Neural cell (in vitro differentiated cells): ENCODE data around the gene NRG3. TPM values are rescaled to one million over a fixed set of nuclear protein-coding genes. Genes with fewer than 3 reads are reported as not detected.

ENCODE experiments used
- H2AFZ ChIP-seq: fragments of 200-600, 300-800 bp; sonication (generic), shearing (Covaris generic); 2 replicates; pipeline ENCODE4 v1.6.0; 2014; ENCODE audit warnings: low read depth, mild to moderate bottlenecking, antibody characterized with exemption, low read length, moderate library complexity
- H3F3A ChIP-seq: fragments of 200-600 bp; shearing (Covaris generic); 2 replicates; pipeline ENCODE4 v1.6.1; 2016; ENCODE audit warnings: mild to moderate bottlenecking, moderate library complexity, mixed read lengths, antibody characterized with exemption, low read length; ENCODE audit not compliant: insufficient read depth, poor library complexity, severe bottlenecking
- H3K27ac ChIP-seq: fragments of 200-600, 300-800 bp; sonication (generic), shearing (Covaris generic); 2 replicates; pipeline ENCODE4 v1.5.1; 2014; ENCODE audit warnings: mild to moderate bottlenecking, low read length, moderate library complexity
- H3K27me3 ChIP-seq: fragments of 300-800, 200-600 bp; sonication (generic), shearing (Covaris generic); 2 replicates; pipeline ENCODE4 v1.6.0; 2014; ENCODE audit warnings: mild to moderate bottlenecking, low read depth, low read length, moderate library complexity; ENCODE audit not compliant: insufficient read depth
- H3K36me3 ChIP-seq: fragments of 300-800, 200-600 bp; sonication (generic), shearing (Covaris generic); 2 replicates; pipeline ENCODE4 v1.5.1; 2014; ENCODE audit warnings: mild to moderate bottlenecking, antibody characterized with exemption, low read length, moderate library complexity; ENCODE audit not compliant: insufficient read depth
- H3K4me2 ChIP-seq: fragments of 300-800, 200-600 bp; sonication (generic), shearing (Covaris generic); 2 replicates; pipeline ENCODE4 v1.6.0; 2014; ENCODE audit warnings: mild to moderate bottlenecking, low read length
- H3K4me3 ChIP-seq: fragments of 300-800, 200-600 bp; sonication (generic), shearing (Covaris generic); 2 replicates; pipeline ENCODE4 v1.5.1; 2014; ENCODE audit warnings: mild to moderate bottlenecking, low read length, moderate library complexity
- H3K79me2 ChIP-seq: fragments of 200-600 bp; shearing (Covaris generic); replicated peaks from 2 replicates; pipeline ENCODE4 v1.6.0; 2014; ENCODE audit warnings: mild to moderate bottlenecking, low read length, moderate library complexity; ENCODE audit not compliant: insufficient read depth
- H3K9ac ChIP-seq: fragments of 300-800, 200-600 bp; sonication (generic), shearing (Covaris generic); 2 replicates; pipeline ENCODE4 v1.6.1; 2016; ENCODE audit warnings: mild to moderate bottlenecking, low read length, mixed read lengths
- H3K9me2 ChIP-seq: fragments of 200-600 bp; shearing (Covaris generic); 2 replicates; pipeline ENCODE4 v1.6.1; 2016; ENCODE audit warnings: mild to moderate bottlenecking, low read length, mixed read lengths; ENCODE audit not compliant: insufficient read depth
- H3K9me3 ChIP-seq: fragments of 200-600, 300-800 bp; sonication (generic), shearing (Covaris generic); 2 replicates; pipeline ENCODE4 v1.6.1; 2016; ENCODE audit warnings: mild to moderate bottlenecking, mixed run types, low read length, moderate library complexity, mixed read lengths
- H4K20me1 ChIP-seq: fragments of 200-600 bp; shearing (Covaris generic); 2 replicates; pipeline ENCODE4 v1.6.1; 2016; ENCODE audit warnings: mild to moderate bottlenecking, mixed run types; ENCODE audit not compliant: insufficient read depth
- CTCF ChIP-seq: fragments of 450-650 bp; IDR thresholded peaks from 2 replicates; pipeline ENCODE4 v1.5.1; 2014; ENCODE audit warnings: antibody characterized with exemption, mild to moderate bottlenecking, moderate library complexity; ENCODE audit not compliant: poor library complexity, severe bottlenecking
- EP300 ChIP-seq: fragments of 450-650 bp; conservative IDR thresholded peaks from 2 replicates; pipeline ENCODE4 v1.6.1; 2014; ENCODE audit warnings: antibody characterized with exemption, mild to moderate bottlenecking, moderate library complexity; ENCODE audit not compliant: poor library complexity, severe bottlenecking
- EZH2 ChIP-seq: fragments of 200-600, 300-800 bp; shearing (Covaris generic), sonication (generic); IDR thresholded peaks from 2 replicates; pipeline ENCODE4 v1.6.1; 2014; ENCODE audit warnings: antibody characterized with exemption, low read length, borderline replicate concordance, mild to moderate bottlenecking; ENCODE audit not compliant: insufficient read depth, poor library complexity, severe bottlenecking
- MXI1 ChIP-seq: fragments of 450-650 bp; conservative IDR thresholded peaks from 2 replicates; pipeline ENCODE4 v1.6.1; 2014; ENCODE audit warnings: antibody characterized with exemption, mild to moderate bottlenecking; ENCODE audit not compliant: poor library complexity, severe bottlenecking
- POLR2AphosphoS5 ChIP-seq: IDR thresholded peaks from 2 replicates; pipeline ENCODE4 v1.6.1; 2012
- RAD21 ChIP-seq: fragments of 450-650 bp; conservative IDR thresholded peaks from 2 replicates; pipeline ENCODE4 v1.6.1; 2014; ENCODE audit warnings: antibody characterized with exemption, mild to moderate bottlenecking, moderate library complexity
- REST ChIP-seq: IDR thresholded peaks from 2 replicates; pipeline ENCODE4 v1.6.1; 2012; ENCODE audit warnings: borderline replicate concordance
- SMC3 ChIP-seq: fragments of 450-650 bp; conservative IDR thresholded peaks from 2 replicates; pipeline ENCODE4 v1.6.1; 2014; ENCODE audit warnings: antibody characterized with exemption, mild to moderate bottlenecking, moderate library complexity; ENCODE audit not compliant: poor library complexity
- TAF1 ChIP-seq: IDR thresholded peaks from 2 replicates; pipeline ENCODE4 v1.6.1; 2012; ENCODE audit warnings: low read depth
- polyA plus RNA-seq: library from polyadenylated mRNA; depleted of rRNA; stranded (reverse); fragments of >200 nt; gene quantifications from 2 replicates; pipeline ENCODE4 v1.2.3, GENCODE V29; 2014

The NRG3 gene
- polyA plus RNA-seq, 1 donor from 2014 or later, result 14.0 TPM

- no peaks in the 10 kb centered on the region for H4K20me1 ChIP-seq
- no peak for TF ChIP-seq CTCF
- TF ChIP-seq POLR2AphosphoS5, result no peak
- TF ChIP-seq REST, result no peak
- no peak for TF ChIP-seq EZH2
- TF ChIP-seq EP300, result no peak
- TF ChIP-seq MXI1, result no peak
- TF ChIP-seq RAD21, result no peak
- TF ChIP-seq SMC3, result no peak
- TF ChIP-seq TAF1, result no peak
- H3K4me2 ChIP-seq, result no peak overlapping the region
These were observed 83.0 kb downstream of the NRG3 start for GRCh38 chr10:81957976-81958375.

GRCh38 chr10:81959016-81959415, 84.0 kb downstream of the NRG3 start:
- Histone ChIP-seq H3K9me3 (no peaks in the 10 kb centered on the region), H3K9ac (no peak overlapping the region), H3K9me2 (no peaks in the 10 kb centered on the region), H4K20me1 (no peaks in the 10 kb centered on the region), H3K4me3 (no peak overlapping the region), H3K27me3 (no peaks in the 10 kb centered on the region), H3K36me3 (no peaks in the 10 kb centered on the region), H3K27ac (no peak overlapping the region), H3F3A (no peaks in the 10 kb centered on the region), H3K79me2 (no peaks in the 10 kb centered on the region), H2AFZ (no peak overlapping the region), H3K4me2 (no peak overlapping the region)
- TF ChIP-seq SMC3 (no peak), CTCF (no peak), POLR2AphosphoS5 (no peak), RAD21 (no peak), REST (no peak), MXI1 (no peak)

More at GRCh38 chr10:81957976-81958375, 83.0 kb downstream of the NRG3 start:
- Histone ChIP-seq H3K27ac (no peak overlapping the region), H3K9ac (no peak overlapping the region), H3K9me3 (no peaks in the 10 kb centered on the region), H3K4me3 (no peak overlapping the region), H3K27me3 (no peaks in the 10 kb centered on the region), H3K79me2 (no peaks in the 10 kb centered on the region), H3K9me2 (no peaks in the 10 kb centered on the region), H3F3A (no peaks in the 10 kb centered on the region), H2AFZ (no peak overlapping the region), H3K36me3 (no peaks in the 10 kb centered on the region)
